ENCODE results near the gene DAB1.

GRCh38 chr1:56965916-56966697, 457.8 kb downstream of the DAB1 start, which contains the start of gene C8B:
- no peak for TF ChIP-seq ZNF544 (tag by site-specific recombination; IDR thresholded peaks at IDR 0.05)
- TF ChIP-seq CTCF (tag by site-specific recombination; IDR thresholded peaks at IDR 0.05) = no peak
- no peak for TF ChIP-seq ZBTB7A (tag by site-specific recombination; IDR thresholded peaks at IDR 0.05; ENCODE audit: low read depth)
- no peak for TF ChIP-seq YY1 (tag by site-specific recombination; IDR thresholded peaks at IDR 0.05)
- TF ChIP-seq ZNF121 (tag by site-specific recombination; IDR thresholded peaks at IDR 0.05) = no peak
- TF ChIP-seq ZBTB8A (tag by site-specific recombination; IDR thresholded peaks at IDR 0.05) = no peak
